NT2/D1 (cell line): Measurements from ENCODE around the gene KCNT1.
A peak's percentile ranks its signal among the peaks of the same experiment; 100 is the strongest.

Experiments used
- DNase-seq: peaks from one replicate; pipeline ENCODE4 v3.0.0-alpha.2; 2011; ENCODE audit warnings: low read depth, low spot score
- H3K27me3 ChIP-seq: 2 replicates; pipeline ENCODE4 v1.6.0; 2011; ENCODE audit warnings: mild to moderate bottlenecking; ENCODE audit not compliant: insufficient read length, insufficient read depth
- H3K36me3 ChIP-seq: 2 replicates; pipeline ENCODE4 v1.6.1; 2011; ENCODE audit warnings: mild to moderate bottlenecking, low read length, mixed read lengths; ENCODE audit not compliant: insufficient read depth, insufficient read length
- H3K4me1 ChIP-seq: 2 replicates; pipeline ENCODE4 v1.5.1; 2011; ENCODE audit not compliant: insufficient read depth, insufficient read length
- H3K4me3 ChIP-seq: 2 replicates; pipeline ENCODE4 v1.5.1; 2011; ENCODE audit warnings: low read depth; ENCODE audit not compliant: insufficient read length
- H3K9ac ChIP-seq: 2 replicates; pipeline ENCODE4 v1.6.0; 2011; ENCODE audit warnings: low read depth; ENCODE audit not compliant: insufficient read length
- H3K9me3 ChIP-seq: 2 replicates; pipeline ENCODE4 v1.5.1; 2011; ENCODE audit warnings: mild to moderate bottlenecking, low read length; ENCODE audit not compliant: insufficient read depth
- SUZ12 ChIP-seq: IDR thresholded peaks from 2 replicates; pipeline ENCODE4 v1.6.1; 2011; ENCODE audit not compliant: insufficient read length, insufficient read depth; ENCODE audit errors: extremely low read depth
- YY1 ChIP-seq: IDR thresholded peaks from 2 replicates; pipeline ENCODE4 v1.6.1; 2011; ENCODE audit not compliant: insufficient read length, insufficient read depth
- ZNF274 ChIP-seq: IDR thresholded peaks from 2 replicates; pipeline ENCODE4 v1.6.1; 2011; ENCODE audit warnings: mild to moderate bottlenecking, low read depth, low read length

KCNT1 gene

GRCh38 chr9:135737840-135738521, 36.0 kb downstream of the KCNT1 start:
- Histone ChIP-seq H3K36me3 (no peaks in the 10 kb centered on the region), H3K9ac (peak overlapping the region; percentile 56)
- DNase-seq: no peak

GRCh38 chr9:135739271-135740220, 37.6 kb downstream of the KCNT1 start:
- DNase-seq: no peak
- TF ChIP-seq SUZ12: no peak
- no peak for TF ChIP-seq ZNF274
- no peak for TF ChIP-seq YY1
- no peaks in the 10 kb centered on the region for H3K36me3 ChIP-seq
- H3K4me1 ChIP-seq: peaks cover 34% of the 10 kb centered on the region
- H3K27me3 ChIP-seq: peaks cover 33% of the 10 kb centered on the region
- peaks cover 7% of the 10 kb centered on the region; the same call in 1 of the 2 replicates for H3K9me3 ChIP-seq
- no peak overlapping the region for H3K9ac ChIP-seq
- H3K4me3 ChIP-seq: no peak overlapping the region

More at GRCh38 chr9:135737840-135738521, 36.0 kb downstream of the KCNT1 start:
- Histone ChIP-seq H3K4me3 (no peak overlapping the region), H3K27me3 (peaks cover 39% of the 10 kb centered on the region), H3K9me3 (peaks cover 15% of the 10 kb centered on the region; the same call in 1 of the 2 replicates), H3K4me1 (peaks cover 34% of the 10 kb centered on the region)
- no peak for TF ChIP-seq SUZ12
- TF ChIP-seq YY1: no peak
- TF ChIP-seq ZNF274: no peak

GRCh38 chr9:135741276-135742219, 39.6 kb downstream of the KCNT1 start:
- H3K27me3 ChIP-seq: peaks cover 16% of the 10 kb centered on the region

GRCh38 chr9:135743021-135743420, 41.0 kb downstream of the KCNT1 start:
- Histone ChIP-seq H3K9me3 (no peaks in the 10 kb centered on the region), H3K4me1 (peaks cover 23% of the 10 kb centered on the region), H3K9ac (no peak overlapping the region), H3K27me3 (peaks cover 2% of the 10 kb centered on the region), H3K36me3 (no peaks in the 10 kb centered on the region), H3K4me3 (no peak overlapping the region)
- no peak for DNase-seq
- TF ChIP-seq ZNF274 (no peak), YY1 (no peak), SUZ12 (no peak)

More at GRCh38 chr9:135741276-135742219, 39.6 kb downstream of the KCNT1 start:
- Histone ChIP-seq H3K36me3 (no peaks in the 10 kb centered on the region), H3K9me3 (no peaks in the 10 kb centered on the region), H3K9ac (no peak overlapping the region), H3K4me3 (no peak overlapping the region), H3K4me1 (peaks cover 31% of the 10 kb centered on the region)
- TF ChIP-seq ZNF274: no peak
- no peak for TF ChIP-seq YY1
- TF ChIP-seq SUZ12: no peak
- DNase-seq: no peak

GRCh38 chr9:135743546-135744332, 41.8 kb downstream of the KCNT1 start:
- no peak for TF ChIP-seq ZNF274
- no peak for TF ChIP-seq SUZ12
- no peak for TF ChIP-seq YY1
- Histone ChIP-seq H3K9ac (no peak overlapping the region), H3K4me1 (peaks cover 21% of the 10 kb centered on the region), H3K4me3 (no peak overlapping the region), H3K27me3 (no peaks in the 10 kb centered on the region), H3K36me3 (no peaks in the 10 kb centered on the region), H3K9me3 (no peaks in the 10 kb centered on the region)
- DNase-seq: no peak
